ENCODE results near the gene CCDC88C.

CCDC88C gene

DNA sequence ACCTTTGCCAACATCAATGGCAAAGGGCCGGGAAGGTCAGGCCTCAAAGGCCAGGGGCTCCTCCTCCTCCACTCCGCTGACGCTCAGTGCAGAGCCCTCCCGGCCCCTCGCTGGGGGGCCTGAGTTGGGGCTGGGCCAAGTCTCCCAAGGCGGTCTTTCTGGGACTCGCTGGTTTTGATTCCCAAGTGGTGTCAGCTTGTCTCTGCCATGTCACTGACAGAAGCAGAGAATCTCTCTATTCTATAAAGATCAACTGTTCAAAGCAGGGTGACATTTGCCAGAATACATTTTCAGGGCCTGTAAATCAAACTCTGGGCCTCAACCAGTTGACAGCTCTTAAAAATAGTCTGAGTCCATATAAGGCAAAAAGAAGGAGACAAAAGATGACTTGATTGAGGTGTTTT is 75.9 kb downstream of the CCDC88C start:
- H3K4me3 ChIP-seq (ENCODE audit: control insufficient read depth, low read depth, low read length): no peak overlapping the region
- TF ChIP-seq, protein P1, sequence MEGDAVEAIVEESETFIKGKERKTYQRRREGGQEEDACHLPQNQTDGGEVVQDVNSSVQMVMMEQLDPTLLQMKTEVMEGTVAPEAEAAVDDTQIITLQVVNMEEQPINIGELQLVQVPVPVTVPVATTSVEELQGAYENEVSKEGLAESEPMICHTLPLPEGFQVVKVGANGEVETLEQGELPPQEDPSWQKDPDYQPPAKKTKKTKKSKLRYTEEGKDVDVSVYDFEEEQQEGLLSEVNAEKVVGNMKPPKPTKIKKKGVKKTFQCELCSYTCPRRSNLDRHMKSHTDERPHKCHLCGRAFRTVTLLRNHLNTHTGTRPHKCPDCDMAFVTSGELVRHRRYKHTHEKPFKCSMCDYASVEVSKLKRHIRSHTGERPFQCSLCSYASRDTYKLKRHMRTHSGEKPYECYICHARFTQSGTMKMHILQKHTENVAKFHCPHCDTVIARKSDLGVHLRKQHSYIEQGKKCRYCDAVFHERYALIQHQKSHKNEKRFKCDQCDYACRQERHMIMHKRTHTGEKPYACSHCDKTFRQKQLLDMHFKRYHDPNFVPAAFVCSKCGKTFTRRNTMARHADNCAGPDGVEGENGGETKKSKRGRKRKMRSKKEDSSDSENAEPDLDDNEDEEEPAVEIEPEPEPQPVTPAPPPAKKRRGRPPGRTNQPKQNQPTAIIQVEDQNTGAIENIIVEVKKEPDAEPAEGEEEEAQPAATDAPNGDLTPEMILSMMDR (IDR thresholded peaks at IDR 0.05; ENCODE audit: control insufficient read depth, insufficient read depth, low read depth, low read length, missing control alignments): no peak
- no peak for DNase-seq (ENCODE audit: low read depth)

DNA sequence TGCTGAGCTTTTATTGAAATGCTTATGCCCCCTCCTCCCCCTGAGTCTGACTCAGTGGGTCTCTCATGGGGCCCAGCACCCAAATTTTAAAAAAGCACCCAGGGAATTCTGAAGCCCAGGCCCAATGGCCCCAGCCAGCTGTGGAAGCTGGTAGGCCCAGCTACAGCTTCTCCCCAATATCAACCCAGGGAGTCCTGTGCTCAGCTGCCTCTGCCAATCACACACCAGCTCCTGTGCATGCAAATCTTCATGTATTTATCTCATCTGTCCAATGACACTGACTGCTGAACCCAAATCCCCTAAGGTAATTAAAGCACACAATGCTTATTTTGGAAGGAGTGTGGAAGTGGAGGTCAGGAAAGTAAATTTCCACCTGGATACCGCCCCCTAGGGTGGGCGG is 76.3 kb downstream of the CCDC88C start:
- H3K4me3 ChIP-seq (ENCODE audit: control insufficient read depth, low read depth, low read length): no peak overlapping the region
- DNase-seq (ENCODE audit: low read depth): no peak
- TF ChIP-seq, protein P1 (IDR thresholded peaks at IDR 0.05; ENCODE audit: control insufficient read depth, insufficient read depth, low read depth, low read length, missing control alignments): no peak

DNA sequence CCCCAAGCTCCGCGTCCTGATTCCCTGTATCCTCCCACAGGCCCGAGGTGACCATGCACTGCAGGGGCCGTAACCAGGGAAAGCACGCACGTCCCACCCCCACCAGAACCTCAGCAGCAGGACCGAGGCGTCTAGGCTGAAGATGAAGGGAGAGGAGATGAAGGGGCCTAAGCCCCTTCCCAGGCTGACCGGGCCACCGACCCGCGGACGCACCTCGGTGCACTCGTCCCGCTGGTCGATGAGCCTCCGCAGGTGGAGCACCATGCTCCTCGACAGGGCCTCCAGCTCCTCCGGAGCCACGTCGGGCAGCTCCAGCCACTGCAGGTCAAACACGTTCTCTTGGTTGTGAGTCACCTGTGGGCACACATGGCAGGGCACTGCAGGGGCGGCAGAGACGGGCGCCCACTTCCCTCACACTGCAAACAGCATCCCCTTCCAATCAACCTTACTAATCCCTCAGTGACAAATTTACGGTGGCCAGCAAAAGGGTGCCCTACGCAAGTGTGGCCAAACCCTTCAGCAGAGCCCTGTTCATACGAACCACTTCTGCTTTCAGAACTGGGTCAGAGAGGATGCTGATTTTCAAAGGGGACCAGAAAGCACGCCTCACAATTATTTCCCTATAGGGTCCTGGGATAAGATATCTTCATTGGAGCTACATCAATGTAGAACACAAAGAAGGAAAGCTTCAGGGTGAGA is 77.8 kb downstream of the CCDC88C start:
- H3K4me3 ChIP-seq (ENCODE audit: control insufficient read depth, low read depth, low read length): no peak overlapping the region
- TF ChIP-seq, protein P1 (IDR thresholded peaks at IDR 0.05; ENCODE audit: control insufficient read depth, insufficient read depth, low read depth, low read length, missing control alignments): no peak

DNA sequence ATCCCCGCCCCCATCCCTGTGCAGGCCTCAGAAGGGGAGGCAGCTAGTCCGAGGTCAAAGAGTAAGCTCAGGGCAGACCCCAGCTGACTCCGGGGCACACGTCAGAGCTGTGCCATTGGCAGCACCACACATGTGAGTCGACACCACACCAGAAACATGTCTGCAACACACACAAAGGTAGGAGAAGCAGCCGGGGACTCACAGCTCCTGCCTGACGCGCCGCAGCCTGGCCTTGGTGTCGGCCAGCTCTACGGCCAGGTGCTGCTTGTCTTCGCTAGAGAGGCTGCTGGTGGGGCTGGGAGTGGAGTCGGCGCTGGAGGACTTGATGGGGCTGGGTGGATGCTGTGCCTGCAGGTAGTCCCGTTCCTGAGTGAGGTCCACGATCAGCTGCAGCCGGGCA is 78.5 kb downstream of the CCDC88C start:
- TF ChIP-seq, protein P1 (IDR thresholded peaks at IDR 0.05; ENCODE audit: control insufficient read depth, insufficient read depth, low read depth, low read length, missing control alignments): no peak
- no peak for DNase-seq (ENCODE audit: low read depth)
- H3K4me3 ChIP-seq (ENCODE audit: control insufficient read depth, low read depth, low read length): no peak overlapping the region

More for the DNA sequence above, 77.8 kb downstream of the CCDC88C start:
- DNase-seq (ENCODE audit: low read depth): no peak

DNA sequence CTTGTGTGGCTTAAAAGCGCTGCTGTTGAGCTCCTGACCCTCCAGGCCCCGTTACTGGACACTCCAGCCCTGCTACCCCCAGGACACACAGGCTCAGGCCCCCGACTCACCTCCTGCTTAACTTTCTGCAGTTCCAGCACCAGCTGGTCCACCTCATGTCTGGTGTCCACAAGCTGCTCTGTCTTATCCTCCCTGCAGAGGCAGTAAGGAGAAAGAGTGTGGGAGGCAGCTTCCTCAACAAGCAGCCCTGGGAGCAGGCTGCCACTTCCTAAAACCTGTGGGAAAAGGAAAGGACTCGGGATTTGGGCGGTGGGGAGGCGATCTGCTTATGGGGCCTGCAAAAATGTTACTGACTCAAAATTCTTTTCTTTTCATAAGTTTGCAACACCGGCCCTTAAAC is 79.2 kb downstream of the CCDC88C start:
- H3K4me3 ChIP-seq (ENCODE audit: control insufficient read depth, low read depth, low read length): no peak overlapping the region
- TF ChIP-seq, protein P1 (IDR thresholded peaks at IDR 0.05; ENCODE audit: control insufficient read depth, insufficient read depth, low read depth, low read length, missing control alignments): no peak
- DNase-seq (ENCODE audit: low read depth): no peak

DNA sequence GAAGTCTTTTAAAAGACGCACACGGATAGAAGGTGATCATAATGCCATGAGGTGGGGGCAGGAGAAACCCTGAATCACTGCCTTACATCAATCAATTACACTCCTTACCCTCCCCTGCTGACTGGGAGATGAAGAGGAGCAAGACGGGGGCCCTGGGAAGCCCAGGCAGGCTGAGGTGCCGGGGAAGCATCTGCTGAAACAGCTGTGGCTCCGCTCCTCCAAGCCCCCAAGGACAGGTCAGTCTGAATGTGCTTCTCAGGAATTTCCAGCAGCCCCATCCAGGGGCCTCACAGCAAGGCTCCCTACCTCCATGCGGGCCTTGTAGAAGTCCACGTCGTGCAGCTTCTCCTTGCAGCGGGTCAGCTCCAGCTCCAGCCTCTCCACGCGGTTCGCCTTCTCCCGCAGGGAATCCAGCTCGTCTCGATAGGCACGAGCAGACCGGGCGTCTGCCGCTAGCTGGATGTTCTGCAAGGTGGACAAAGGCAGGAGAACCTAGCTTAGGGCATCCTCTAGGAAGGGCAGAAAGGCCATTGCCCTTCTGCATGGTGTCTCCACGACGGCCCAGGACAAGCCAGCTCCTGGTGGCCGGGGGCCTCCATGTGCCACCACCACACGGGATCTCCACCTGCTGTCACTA is 79.8 kb downstream of the CCDC88C start:
- TF ChIP-seq, protein P1 (IDR thresholded peaks at IDR 0.05; ENCODE audit: control insufficient read depth, insufficient read depth, low read depth, low read length, missing control alignments): no peak
- no peak overlapping the region for H3K4me3 ChIP-seq (ENCODE audit: control insufficient read depth, low read depth, low read length)
- DNase-seq (ENCODE audit: low read depth): no peak

Measured in AG09309 (cell line).